ENCODE results near the gene ADTRP.

DNA sequence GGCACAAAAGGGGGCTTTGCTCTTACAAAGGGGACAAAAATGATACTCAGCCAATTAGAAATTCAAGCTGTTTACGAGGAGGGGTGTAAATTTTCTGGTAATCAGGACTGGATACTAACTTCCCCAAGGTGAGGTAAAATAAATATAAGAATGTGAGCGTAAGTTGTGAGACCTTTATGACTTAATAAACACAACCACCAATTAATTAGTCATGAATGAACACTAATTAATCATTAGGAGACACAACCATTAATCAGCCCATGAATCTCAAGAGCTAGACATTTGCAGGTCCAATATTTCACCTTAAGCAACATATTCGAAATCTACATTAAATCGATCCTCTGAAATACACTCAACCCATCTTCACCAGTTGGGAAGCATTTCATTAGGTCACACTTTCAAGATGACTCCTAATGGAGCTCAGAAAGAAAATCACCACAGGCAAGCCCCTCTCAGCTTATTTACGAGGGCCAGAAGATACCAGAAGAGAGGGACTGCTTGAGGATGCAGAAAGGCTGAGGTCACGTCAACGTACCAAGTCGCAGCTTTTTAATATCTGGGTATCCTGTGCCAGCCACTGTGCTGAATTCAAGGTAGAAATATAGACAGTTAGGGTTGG is 2.7 kb downstream of the ADTRP start:
- TF ChIP-seq POLR2A (IDR thresholded peaks at IDR 0.05): no peak
- TF ChIP-seq CTCF (IDR thresholded peaks at IDR 0.05): no peak

Data from lower leg skin (tissue), 3 donors.